H4 (cell line): Measurements from ENCODE around the gene PNLIPRP2. TPM values are rescaled to one million over a fixed set of nuclear protein-coding genes. Genes with fewer than 3 reads are reported as not detected.

ENCODE experiments used
- DNase-seq: peaks from one replicate; pipeline ENCODE4 v3.0.0-alpha.2; 2015; ENCODE audit warnings: low spot score
- total RNA-seq: library from RNA; depleted of rRNA; stranded (reverse); fragments of >200 nt; shearing (Covaris generic); gene quantifications from 2 replicates; pipeline ENCODE4 v1.2.3, GENCODE V29; 2014; rRNA removed

PNLIPRP2 gene
- total RNA-seq, 1 experiment from 2014 or later = not detected

DNA sequence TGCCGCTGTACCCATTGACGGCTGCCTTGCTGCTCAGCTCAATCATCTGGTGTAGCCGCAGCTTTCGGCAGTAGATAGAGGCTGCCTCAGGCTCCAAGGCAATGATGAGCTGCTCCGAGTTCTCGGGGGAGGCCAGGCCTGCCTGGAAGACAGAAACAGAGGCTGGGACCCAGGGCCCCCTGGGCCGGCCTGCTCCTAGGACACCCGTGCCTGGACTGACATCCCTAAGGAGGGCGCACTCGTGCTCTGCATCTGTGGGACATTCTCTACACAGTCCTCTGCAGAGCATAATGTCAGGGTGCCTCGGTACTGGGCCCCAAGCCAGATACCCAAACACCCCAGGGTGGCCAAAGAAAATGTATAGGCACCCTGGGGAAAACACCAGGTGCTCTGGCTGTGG, 63.1 kb downstream of the PNLIPRP2 start:
- no peak for DNase-seq

DNA sequence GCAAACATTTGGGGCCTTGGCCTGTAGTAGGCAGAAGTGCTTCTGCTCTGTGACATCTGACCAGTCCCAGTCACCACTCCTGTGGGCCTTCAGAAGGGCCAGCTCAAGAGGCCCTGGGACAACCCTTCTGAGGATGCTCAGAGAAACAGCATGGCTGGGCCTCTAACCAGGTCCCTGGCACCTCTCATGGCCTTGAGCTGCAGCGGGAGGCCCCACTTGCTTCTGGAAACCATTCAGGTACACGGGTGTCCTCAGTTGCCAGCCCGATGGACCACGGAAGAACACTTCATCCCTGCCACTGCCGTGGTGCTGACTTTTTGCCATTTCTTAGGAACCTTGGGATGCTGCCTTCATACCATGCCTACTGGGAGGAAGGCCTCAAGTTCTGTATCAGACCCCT, 64.0 kb downstream of the PNLIPRP2 start:
- DNase-seq = no peak

DNA sequence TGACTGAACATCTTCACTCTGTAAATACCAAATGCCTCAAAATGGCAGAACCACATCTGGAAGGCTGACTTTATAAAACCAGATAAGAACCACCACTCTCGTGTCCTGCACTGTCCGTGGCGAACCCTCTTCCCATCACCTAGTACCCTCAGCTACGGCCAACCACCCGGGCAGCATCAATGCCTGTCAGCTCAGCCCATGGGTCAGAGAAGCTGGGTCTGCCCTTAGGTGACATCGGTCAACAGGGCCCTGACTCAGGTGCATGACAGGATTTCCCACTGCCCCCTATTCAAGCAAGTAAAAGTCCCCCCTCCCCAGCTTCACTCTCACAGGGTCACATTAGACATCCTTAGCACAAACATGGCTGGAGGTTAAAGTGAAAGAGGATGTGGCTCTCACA, 65.1 kb downstream of the PNLIPRP2 start:
- DNase-seq = no peak

DNA sequence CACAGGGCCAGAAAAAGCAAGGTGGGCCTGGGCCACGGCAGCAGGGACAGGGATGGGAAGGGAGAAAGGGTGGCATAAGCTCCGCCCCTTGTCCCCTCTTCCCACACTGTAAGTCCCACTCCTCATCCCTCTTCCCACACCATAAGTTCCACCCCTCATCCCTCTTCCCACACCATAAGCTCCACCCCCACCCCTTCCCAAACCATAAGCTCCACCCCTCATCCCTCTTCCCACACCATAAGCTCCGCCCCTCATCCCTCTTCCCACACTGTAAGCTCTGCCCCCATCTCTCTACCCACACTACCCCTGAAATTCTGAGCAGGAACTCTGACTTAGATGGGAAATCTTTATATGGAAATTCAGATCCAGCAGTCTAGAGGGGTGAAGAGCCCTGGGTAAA, 65.9 kb downstream of the PNLIPRP2 start:
- no peak for DNase-seq

DNA sequence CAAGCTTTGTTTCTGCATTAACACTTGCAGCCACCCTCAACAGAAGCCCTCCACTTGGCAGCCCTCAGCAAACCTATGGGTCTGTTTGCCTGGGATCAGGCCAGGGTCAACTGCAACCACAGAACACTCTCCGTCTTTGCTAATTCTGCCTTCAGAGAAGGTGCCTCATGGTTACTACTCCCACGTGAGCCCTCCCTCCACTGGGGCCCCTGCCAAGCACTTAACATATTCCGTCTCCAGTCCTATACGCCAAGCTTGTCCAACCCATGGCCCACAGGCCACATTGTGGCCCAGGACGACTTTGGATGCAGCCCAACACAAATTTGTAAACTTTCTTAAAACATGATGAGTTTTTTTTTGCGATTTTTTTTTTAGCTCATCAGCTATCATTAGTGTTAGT, 66.9 kb downstream of the PNLIPRP2 start:
- no peak for DNase-seq

DNA sequence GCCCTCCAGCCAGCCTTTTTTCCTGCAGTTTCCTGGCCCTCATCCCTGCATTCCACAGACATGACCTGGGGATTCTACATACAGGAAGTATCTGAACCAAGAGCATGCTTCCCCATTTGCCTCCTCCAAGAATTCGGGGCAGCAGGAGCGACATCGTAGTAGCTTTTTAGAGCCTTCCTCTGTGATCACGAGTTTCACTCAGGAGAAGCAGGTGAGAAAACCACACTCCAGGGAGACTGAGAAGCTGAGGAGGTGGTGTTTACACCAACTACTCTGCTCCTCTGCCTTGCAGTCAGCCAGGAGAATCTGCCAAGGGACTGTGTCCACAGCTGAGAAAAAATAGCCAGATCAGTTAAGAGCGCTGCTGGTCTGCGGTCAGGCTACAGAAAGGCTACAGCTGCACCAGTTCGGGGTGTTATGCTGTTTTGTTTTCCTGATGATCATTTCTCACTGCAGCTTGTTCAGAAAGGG, 67.5 kb downstream of the PNLIPRP2 start:
- no peak for DNase-seq

DNA sequence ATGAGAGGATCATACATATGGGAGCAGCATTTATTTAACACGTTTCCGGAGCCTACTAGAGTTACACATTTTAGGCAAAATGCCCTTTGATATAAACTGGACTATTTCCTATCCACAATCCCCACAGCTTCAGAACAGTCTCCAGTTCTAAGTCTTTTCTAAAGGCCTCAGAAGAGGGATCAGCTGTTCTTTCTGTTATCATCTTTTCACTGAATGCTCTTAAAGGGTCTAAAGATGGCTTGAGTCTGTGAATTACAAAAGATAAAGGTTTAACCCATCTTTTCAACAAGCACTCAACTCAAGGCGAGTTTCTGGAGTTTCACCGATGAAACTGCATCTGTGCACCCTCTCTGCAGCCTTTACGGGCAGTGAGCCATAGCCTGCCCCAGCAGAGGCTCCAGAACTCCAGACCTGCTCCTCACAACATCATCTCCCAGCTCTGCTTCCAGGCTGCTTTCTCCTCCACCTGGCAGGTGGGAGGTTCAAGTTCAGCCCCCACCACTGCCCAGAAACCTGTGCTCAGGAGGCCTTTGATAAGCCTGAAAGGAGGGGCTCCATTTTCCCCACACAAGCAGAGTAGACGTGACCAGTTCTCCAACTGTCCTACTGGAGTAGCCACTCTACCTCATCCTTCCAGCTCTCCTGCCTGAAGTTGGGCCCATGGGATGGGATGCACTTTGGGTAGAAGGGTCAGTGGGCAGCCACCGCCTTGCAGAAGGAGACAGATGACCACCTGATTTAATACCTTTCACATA, 68.2 kb downstream of the PNLIPRP2 start:
- no peak for DNase-seq

DNA sequence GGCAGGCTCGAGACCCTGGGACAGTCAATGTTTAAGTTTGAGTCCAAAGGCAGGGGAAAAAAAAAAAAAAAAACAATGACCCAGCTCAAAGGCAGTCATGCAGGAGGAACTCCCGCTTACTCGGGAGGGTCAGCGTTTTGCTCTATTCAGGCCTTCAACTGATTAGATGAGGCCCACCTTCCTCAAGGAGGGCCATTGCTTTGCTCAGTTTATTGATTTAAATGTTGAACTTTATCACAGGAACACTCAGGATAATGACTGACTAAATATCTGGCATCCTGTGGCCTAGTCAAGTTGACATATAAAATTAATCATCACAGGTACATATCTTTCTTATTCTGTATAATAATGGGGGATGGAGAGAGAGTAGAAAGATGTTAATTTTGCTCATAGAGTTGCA, 69.0 kb downstream of the PNLIPRP2 start:
- no peak for DNase-seq

DNA sequence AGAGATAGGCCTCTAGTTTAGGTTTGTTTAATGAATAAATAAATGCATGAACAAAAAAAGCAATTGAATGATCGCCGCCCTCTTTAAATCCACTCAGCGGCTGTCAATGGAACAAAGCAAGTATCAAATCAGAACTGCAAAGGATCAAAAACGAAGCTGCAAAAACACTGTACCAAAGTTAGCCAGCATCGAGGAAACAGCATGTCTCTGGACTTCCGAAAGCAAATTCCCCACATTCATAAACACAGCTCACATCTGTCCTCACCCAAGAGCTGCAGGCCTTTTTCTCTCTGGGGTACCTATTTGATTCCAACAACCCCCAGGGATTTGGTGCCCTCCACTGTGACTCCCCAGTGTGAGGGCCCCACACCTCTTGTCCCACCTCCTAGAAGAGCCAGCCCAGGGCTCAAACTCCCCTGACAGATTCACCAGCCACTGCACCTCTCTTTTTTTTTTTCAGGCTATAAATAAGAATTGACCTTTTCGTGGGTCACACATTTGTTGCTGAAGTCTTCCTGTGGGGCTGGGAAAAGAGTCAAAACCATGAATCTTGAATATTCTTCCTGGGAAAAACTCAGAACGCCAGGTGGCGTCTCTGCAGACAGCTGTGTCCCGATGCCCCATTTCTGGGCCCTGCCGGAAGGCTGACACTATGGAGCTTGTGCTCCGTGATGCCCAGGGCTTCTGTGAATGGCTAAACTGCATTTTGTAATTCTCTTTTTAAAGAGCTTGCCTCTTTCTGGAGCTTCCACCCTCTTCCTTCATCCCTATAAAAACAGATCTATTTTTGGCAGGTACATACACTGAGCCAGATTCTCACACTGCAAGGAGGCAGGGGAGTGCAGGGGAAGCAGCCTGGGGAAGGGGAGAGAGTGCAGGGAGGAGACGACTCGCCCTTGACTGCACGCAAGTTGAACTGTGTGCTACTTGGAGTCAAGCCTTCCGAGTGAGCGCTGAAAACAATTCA, 69.9 kb downstream of the PNLIPRP2 start:
- DNase-seq = no peak

DNA sequence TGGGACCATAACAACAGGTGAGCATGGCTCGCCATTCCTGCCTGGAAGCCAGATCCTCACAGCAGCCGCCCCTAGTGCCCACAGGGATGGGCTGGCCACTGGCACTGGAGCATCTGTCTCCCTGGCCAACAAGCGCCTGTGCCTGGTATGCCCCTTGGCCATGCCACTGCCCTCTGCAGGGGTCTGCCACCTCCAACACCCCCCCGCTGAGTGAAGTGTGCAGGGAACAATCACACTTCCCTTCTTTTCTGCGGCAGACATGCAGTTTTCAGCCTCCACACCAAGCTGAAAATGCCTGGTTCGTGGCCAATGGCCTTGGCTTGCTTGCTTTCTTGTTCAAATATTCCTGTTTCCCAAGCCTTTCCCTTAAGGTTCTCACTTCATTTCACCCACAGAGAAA, 70.9 kb downstream of the PNLIPRP2 start:
- no peak for DNase-seq

DNA sequence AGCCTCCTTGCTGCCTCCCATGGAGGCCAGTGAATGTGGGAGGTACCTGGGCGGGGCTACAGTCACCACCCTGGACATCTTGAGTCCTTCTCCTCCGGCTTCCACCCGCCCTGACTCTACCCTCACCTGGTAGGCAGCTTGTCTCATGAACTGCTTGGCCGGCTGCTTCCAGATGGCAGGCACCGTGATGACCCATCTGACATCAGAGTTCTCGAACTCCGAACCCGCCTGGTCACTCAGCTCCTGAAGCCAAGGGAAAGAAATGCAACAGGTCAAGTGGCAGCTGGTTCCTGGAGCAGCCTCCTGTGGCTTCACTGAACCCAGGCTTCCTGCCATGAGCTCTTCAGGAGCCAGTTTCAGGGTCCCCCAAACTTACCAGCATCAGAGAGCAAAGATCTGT, 71.5 kb downstream of the PNLIPRP2 start:
- DNase-seq = no peak

DNA sequence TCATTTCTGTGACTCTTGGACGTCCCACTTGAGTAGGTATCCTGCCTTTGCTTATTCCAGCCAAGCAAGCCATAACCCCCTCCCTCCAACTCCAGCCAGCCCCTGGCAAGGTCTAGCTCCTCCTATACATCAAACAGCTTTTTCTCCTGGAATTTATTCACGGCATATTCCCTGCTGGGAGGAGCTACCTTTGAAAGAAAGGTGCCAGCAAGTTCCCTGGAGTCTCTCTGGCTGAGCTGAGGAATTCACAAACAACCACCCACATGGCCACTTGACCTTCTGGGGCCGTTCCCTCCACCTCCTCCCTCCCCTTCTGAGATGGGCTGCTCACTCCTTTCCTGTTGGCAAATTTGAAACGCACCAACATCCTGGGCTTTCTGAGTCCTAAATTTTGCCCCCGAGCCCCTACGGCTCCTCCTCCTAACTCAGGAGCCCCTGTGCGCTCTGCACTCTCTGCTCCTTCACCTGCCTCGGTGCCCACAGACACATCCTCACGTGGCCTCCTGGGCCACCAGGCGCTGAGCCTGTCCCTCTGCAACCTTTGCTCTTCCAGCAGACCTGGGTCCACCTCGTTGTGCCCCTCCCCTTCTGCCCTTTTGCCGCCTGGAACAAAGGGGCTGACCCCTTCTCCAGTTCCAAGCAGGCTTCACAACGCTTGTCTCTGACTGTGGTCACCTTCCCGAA, 73.6 kb downstream of the PNLIPRP2 start:
- DNase-seq = no peak

Other genes with a start within 250 kb of the PNLIPRP2 start
- gene PNLIPRP3, start 193.1 kb upstream of the PNLIPRP2 start, total RNA-seq = not detected in 2 replicates
- gene PNLIP, start 75.0 kb upstream of the PNLIPRP2 start, total RNA-seq = not detected in 2 replicates
- gene PNLIPRP1, start 30.0 kb upstream of the PNLIPRP2 start, total RNA-seq = not detected in 2 replicates
- 5.4 and 5.5 TPM in 2 replicates for gene HSPA12A, start 121.6 kb downstream of the PNLIPRP2 start, total RNA-seq
- 0.17 and 0.58 TPM in 2 replicates for gene ENO4, start 228.5 kb downstream of the PNLIPRP2 start, total RNA-seq